Epidermal melanocyte (primary cell): ENCODE measurements around the gene RASA4.
"Not testable (repeated sequence)": the region's sequence is repeated elsewhere in the genome, so short reads cannot be mapped to it uniquely, and the experiment has no call there.

Experiments used
- DNase-seq: peaks from one replicate; pipeline ENCODE4 v3.0.0; 2011; ENCODE audit warnings: low spot score; ENCODE audit not compliant: insufficient read length

RASA4 gene

GRCh38 chr7:102616507-102617125, at the start of gene RASA4:
Gene RASA4, minus strand, starts transcription at chr7:102616756. Its CDS starts 67 bp downstream, at chr7:102616689.
- not testable (repeated sequence) for DNase-seq

DNA sequence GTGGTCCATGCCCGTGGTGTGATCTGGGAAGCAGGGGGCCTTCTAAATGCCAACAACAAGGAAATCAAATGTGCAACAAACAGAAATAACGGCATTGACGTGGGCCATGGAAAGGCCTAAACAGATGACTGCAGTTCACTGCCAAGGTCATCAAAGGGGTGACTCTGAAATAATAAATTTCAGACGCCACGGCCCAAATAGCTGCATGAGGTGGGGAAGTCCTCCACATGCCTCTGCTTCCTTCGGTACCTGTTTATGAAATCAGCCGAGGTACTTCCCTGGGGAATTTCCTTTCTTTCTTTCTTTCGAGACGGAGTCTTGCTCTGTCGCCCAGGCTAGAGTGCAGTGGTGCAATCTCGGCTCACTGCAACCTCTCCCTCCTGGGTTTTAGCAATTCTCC, 48.2 kb upstream of the RASA4 start:
- DNase-seq: not testable (repeated sequence)

DNA sequence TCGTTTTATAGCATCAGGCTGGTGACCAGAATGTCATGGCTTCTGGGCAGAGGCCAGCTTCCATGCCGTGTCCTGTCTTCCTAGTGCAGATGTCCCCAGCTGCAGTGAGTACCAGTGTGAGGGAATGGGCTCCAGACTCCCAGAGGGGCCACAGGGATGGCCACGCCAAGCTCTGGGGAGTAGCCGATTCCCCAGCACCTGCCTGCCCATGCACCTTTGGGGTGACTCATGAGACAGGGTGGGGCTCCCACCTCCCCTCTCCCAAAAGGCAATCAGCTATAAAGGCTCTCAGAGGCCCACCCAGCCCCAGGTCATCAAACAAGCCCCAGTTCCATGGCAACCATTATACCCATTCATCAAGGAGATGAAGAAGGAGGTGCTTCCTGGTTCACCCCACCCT, 33.4 kb upstream of the RASA4 start, which contains the start of gene SPDYE2B:
Gene SPDYE2B (plus strand): TSS at position 396 of the 400 bp plus-strand sequence. CDS start 2,030 bp downstream, outside the sequence.
- not testable (repeated sequence) for DNase-seq

DNA sequence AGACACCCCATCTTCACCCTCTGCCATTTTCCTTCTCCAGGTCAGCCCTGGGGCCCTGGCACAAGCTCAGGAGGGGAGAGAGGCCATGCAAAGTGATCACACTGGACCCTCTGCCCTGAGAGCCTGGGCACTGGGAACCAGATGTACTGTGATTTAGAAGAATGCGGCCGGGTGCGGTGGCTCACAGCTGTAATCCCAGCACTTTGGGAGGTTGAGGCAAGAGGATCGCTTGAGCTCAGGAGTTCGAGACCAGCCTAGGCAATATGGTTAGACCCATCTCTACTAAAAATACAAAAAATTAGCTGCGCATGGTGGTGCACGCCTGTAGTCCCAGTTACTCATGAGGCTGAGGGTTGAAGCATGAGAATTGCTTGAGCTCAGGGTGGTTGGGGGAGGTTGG, 31.3 kb upstream of the RASA4 start:
- DNase-seq: not testable (repeated sequence)

GRCh38 chr7:102643404-102643803, 26.8 kb upstream of the RASA4 start:
- not testable (repeated sequence) for DNase-seq

- not testable (repeated sequence) for DNase-seq
Observed at GRCh38 chr7:102642691-102643090, 26.1 kb upstream of the RASA4 start, which contains the start of gene UPK3BL1. Gene UPK3BL1, minus strand, starts transcription at chr7:102642791. Its CDS starts 50 bp downstream, at chr7:102642741.

- not testable (repeated sequence) for DNase-seq
Observed at GRCh38 chr7:102638848-102639247, 22.3 kb upstream of the RASA4 start.

GRCh38 chr7:102636956-102637355, 20.4 kb upstream of the RASA4 start:
- not testable (repeated sequence) for DNase-seq

GRCh38 chr7:102635354-102635753, 18.8 kb upstream of the RASA4 start:
- DNase-seq: not testable (repeated sequence)

- not testable (repeated sequence) for DNase-seq
Observed at GRCh38 chr7:102634299-102634698, 17.7 kb upstream of the RASA4 start.

- DNase-seq: not testable (repeated sequence)
Observed at GRCh38 chr7:102630622-102631021, 14.1 kb upstream of the RASA4 start.

GRCh38 chr7:102627271-102627904, 10.8 kb upstream of the RASA4 start:
- DNase-seq: not testable (repeated sequence)

- not testable (repeated sequence) for DNase-seq
Observed at GRCh38 chr7:102618122-102618521, 1.6 kb upstream of the RASA4 start.

DNA sequence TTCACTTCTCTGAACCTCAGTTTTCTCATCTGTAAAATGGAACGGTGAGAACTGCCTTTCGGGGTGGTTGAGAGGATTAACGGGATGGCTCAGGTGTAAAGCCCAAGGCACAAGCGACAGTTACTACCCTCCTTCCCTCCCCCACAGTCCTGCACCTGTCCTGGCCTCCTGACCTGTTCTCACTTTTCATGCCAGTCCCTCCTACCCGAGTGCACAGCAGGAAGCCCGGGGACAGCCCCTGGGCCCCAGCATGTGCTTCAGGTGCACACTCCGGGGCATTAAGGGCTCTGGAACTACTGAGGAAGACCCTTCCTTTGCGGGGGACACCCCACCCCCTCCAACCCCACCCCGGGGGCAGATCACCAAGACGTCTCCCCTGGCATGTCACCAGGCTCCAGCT, 626 bp downstream of the RASA4 start:
- DNase-seq: not testable (repeated sequence)

DNA sequence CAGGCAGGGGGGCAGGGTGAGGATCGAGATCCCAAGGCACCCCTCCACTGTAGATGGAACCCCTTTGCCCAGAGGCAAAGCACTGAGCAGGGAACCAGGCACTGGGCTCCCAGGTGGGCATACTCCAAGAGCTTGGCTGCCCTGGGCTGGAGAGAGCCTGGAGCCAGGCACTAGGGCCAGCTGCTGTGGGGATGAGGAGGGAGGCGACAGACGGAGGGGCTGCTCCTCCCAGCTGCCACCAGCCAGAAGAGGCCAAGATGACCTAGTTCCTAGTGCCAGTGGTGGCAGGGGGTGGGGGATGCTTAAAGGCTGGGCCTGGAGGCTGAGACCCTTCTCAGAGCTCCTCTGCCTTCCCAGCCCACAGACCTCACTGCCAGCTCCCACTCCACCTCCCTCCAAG, 1.7 kb downstream of the RASA4 start:
- DNase-seq: not testable (repeated sequence)

DNA sequence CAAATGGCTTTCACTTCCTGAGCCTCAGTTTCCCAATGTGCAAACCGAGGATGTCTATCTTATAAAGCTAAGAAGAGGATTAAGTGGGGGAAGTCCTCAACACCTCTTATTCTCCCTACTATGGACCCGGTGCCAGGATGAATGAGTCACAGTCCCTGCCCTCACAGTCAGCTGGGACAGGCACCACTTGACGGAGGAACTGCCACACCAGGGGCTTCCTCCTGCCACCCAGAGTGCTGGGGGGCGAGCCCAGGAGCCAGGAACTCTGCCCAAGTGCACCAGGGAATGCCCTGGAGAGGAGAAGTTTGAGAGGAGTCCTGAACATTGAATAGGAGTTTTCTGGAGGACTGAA, 2.2 kb downstream of the RASA4 start:
- DNase-seq: not testable (repeated sequence)

DNA sequence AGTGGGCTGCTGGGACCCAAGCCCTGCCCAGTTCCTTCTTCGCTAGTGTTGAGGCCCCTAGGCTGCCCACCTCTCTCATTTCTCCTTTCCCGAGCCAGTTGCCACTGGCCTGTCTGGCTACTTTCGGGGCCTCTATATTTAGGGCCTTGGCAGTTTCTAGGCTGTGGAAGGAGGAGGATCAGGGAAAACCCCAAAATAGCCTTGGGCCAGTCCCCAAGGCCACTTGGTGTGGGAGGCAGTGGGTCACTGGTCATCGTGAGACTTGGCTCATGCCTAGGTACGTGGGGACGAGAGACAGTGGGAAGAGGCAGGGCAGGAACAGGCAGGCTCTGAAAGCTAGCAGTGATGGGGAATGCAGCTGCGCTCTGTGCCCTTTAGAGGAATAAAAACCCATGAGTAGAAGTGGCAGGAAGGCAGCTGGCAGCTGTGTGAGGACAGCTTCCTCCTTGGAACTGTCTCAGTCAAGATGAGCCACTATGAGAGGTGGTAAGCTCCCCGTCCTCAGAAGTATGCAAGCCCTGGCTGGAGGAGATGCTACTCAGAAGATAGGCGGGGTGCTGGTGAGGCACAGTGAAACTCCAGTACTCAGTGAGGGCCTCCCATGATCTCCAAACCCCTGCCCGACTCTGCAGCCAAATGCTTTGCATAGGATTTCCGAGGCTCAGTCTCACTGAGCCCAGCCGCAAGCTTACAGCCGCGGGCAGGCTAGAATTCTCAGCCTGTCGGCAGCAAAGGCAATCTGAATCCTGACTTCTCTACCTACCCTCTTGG, 2.8 kb downstream of the RASA4 start:
- DNase-seq: not testable (repeated sequence)

GRCh38 chr7:102611675-102612325, 4.8 kb downstream of the RASA4 start:
- not testable (repeated sequence) for DNase-seq

DNA sequence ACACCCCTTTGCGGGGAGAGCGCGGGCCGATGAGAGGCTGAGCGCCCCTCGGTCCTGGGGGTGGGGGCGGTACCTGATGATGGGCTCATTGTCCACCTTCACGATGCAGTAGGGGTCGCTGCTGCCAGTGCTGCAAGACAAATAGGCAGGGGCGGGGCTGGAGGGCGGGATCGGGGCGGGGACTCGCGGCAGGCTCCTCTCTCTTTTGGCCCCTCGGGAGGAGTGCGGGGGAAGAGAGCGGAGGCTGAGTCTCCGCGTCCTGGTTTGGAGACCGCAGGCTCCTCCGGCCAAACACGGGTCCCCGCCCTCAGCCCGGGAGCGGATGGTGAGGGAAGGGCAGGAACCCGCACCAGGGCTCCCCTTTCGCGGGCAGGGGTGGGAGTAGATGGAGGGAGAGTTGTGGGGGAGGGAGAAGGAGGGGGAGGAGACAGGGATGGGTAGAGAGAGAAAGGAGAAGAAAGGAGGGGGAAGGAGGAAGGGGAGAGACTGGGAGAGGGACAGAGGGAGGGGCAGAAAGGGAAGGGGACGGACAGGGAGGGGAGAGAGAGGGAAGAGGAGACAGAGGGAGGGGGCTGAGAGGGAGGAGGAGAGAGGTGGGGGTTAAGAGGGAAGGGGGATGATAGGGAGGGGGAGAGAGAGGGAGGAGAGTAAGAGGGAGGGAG, 5.4 kb downstream of the RASA4 start:
- not testable (repeated sequence) for DNase-seq

GRCh38 chr7:102610441-102610840, 6.1 kb downstream of the RASA4 start:
- DNase-seq: not testable (repeated sequence)

DNA sequence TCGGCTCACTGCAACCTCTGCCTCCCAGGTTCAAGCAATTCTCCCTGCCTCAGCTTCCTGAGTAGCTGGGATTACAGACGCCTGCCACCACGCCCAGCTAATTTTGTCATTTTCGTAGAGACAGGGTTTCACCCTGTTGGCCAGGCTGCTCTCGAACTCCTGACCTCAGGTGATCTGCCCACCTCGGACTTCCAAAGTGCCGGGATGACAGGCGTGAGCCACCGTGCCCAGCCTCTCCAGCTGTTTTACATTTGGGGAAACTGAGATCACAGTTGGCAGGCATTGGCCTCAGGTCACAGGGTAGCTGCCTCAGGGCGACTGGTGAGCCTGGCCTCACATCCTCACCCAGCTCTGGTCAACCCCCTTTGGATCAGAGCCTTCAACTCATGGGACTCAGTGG, 6.8 kb downstream of the RASA4 start:
- not testable (repeated sequence) for DNase-seq
